Testis (tissue), 3 donors: Measurements from ENCODE around the gene PRRG4. TPM values are rescaled to one million over a fixed set of nuclear protein-coding genes. Genes with fewer than 3 reads are reported as not detected.

Source experiments
- DNase-seq: peaks from one replicate; pipeline ENCODE4 v3.0.0-alpha.2; 2019
- H3K27ac ChIP-seq, 2 donors: fragments of 200-600 bp; sonication (generic); one replicate each; pipeline ENCODE4 v1.5.1; 2019
- H3K27me3 ChIP-seq: fragments of 200-600 bp; sonication (generic); one replicate; pipeline ENCODE4 v1.5.1; 2019
- H3K36me3 ChIP-seq: fragments of 200-600 bp; sonication (generic); one replicate; pipeline ENCODE4 v1.5.1; 2017; ENCODE audit warnings: low read depth; ENCODE audit errors: missing control alignments
- H3K4me1 ChIP-seq: fragments of 200-600 bp; sonication (generic); one replicate; pipeline ENCODE4 v1.5.1; 2019
- H3K4me3 ChIP-seq, 2 donors: fragments of 200-600 bp; sonication (generic); one replicate each; pipeline ENCODE4 v1.5.1; 2017 to 2019
- H3K9me3 ChIP-seq: fragments of 200-600 bp; sonication (generic); one replicate; pipeline ENCODE4 v1.5.1; 2017
- CTCF ChIP-seq, 3 experiments: fragments of 450-650 bp in 2 of 3; fragments of 200-600 bp in 1 of 3; sonication (generic) in 1 of 3; IDR thresholded peaks; one replicate each; pipeline ENCODE4 v1.5.1; 2016 to 2019; ENCODE audit warnings: antibody characterized with exemption in 3 of 3, mild to moderate bottlenecking in 2 of 3, moderate library complexity in 1 of 3
- POLR2A ChIP-seq: fragments of 450-650 bp; IDR thresholded peaks from one replicate; pipeline ENCODE4 v1.6.1; 2017; ENCODE audit warnings: antibody characterized with exemption, mild to moderate bottlenecking, moderate library complexity
- WGBS, 2 donors: methylation state at CpG; one replicate each; pipeline ENCODE4 v1.1.5; 2018; 5-methylcytosine and 5-hydroxymethylcytosine counted together
- intact Hi-C: fragments of 100-400 bp; cut with DNase I; formaldehyde crosslinking; loops from one replicate; pipeline ENCODE4 v1.15.1; 2023; ENCODE audit warnings: low total_unique reads
- polyA plus RNA-seq: library from polyadenylated mRNA; stranded (reverse); fragments of 350-450 nt; fragmentation: Illumina TruSeq; extraction: RNeasy Lipid Tissue Mini Kit (QIAGEN cat#74804); gene quantifications from one replicate; pipeline ENCODE4 v1.2.3, GENCODE V29; 2014; ENCODE audit warnings: low read depth, low replicate concordance; ENCODE audit not compliant: insufficient read depth
- total RNA-seq, 2 donors: library from RNA; depleted of rRNA; stranded (reverse); fragments of >200 nt; gene quantifications; one replicate each; pipeline ENCODE4 v1.2.3, GENCODE V29; 2016

PRRG4 gene
- total and polyA plus RNA-seq, 3 donors from 2014 or later: 0.93 to 1.1 (median 1.0) TPM

GRCh38 chr11:32790916-32791315, 38.8 kb upstream of the PRRG4 start:
- no peak for TF ChIP-seq CTCF (IDR thresholded peaks at IDR 0.05)
- no peak for TF ChIP-seq POLR2A
- H3K9me3 ChIP-seq: no peaks in the 10 kb centered on the region
- WGBS, 2 donors: 73 to 77% methylated on average over 1 of the region's 1 CpG
- H3K27ac ChIP-seq: no peak overlapping the region
- no peak overlapping the region for H3K4me3 ChIP-seq
- no peak for DNase-seq
- H3K27me3 ChIP-seq: no peaks in the 10 kb centered on the region
- H3K4me1 ChIP-seq: no peaks in the 10 kb centered on the region
- no peaks in the 10 kb centered on the region for H3K36me3 ChIP-seq
- intact Hi-C loops: loop anchor here (10.0 kb wide), 1 partner anchor 466 kb away; no protein-coding TSS in a partner anchor

DNA sequence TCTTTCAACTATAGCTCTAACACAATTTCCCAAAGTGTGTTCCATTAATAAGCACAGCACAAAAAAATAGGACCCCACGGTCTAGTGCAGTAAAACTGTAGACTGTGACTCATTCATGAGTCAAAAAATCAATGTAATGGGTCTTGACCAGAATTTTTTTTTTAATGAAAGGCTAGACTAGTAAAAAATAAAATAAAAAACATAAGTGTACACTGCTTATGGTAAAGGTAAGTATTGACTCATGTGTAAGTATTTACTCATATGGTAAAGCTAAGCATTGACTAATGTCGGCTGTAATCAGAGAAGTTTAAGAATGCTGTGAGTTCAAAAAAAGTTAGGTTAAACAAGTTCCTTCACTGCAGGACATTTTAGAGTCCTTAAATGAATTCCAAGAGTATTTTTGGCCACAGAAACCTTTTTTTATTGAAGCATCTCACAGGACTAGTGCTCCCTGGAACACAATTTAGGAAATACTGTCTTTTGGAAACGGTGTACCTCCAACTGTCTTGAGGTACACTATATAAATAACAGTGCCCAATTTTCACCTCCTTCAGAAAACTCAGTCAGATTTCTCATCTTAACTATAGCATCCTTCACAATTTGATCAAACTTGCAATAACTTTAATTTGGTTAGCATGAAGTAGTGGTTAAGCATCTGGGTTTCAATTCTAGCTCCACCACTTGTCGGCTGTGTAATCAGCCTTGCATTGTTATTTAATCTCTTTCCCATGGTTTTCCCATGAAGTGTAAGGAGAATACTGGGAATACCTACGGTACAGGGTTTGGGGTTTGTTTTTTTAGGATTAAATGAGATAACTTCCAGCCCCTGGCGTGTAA, 37.4 kb upstream of the PRRG4 start:
- intact Hi-C loops: loop anchor here (10.0 kb wide), 1 partner anchor 468 kb away; no protein-coding TSS in a partner anchor
- H3K27me3 ChIP-seq: no peaks in the 10 kb centered on the region
- no peaks in the 10 kb centered on the region for H3K4me1 ChIP-seq
- no peak overlapping the region for H3K27ac ChIP-seq
- no peak for TF ChIP-seq POLR2A
- no peak for TF ChIP-seq CTCF (IDR thresholded peaks at IDR 0.05)
- H3K36me3 ChIP-seq: no peaks in the 10 kb centered on the region
- 31 to 36% methylated on average over 6 of the region's 6 CpGs for WGBS, 2 donors
- no peak overlapping the region for H3K4me3 ChIP-seq
- DNase-seq: no peak
- H3K9me3 ChIP-seq: no peaks in the 10 kb centered on the region

- H3K27me3 ChIP-seq: no peaks in the 10 kb centered on the region
- no peaks in the 10 kb centered on the region for H3K4me1 ChIP-seq
- intact Hi-C loops: loop anchor here (10.0 kb wide), 1 partner anchor 468 kb away; no protein-coding TSS in a partner anchor
- 10 to 14% methylated on average over 13 of the region's 13 CpGs for whole genome bisulfite sequencing, 2 donors
- H3K9me3 ChIP-seq: no peaks in the 10 kb centered on the region
- DNase-seq: peak; percentile 77
- H3K4me3 ChIP-seq: no peak overlapping the region
- H3K27ac ChIP-seq: no peak overlapping the region
- H3K36me3 ChIP-seq: no peaks in the 10 kb centered on the region
- TF ChIP-seq CTCF (IDR thresholded peaks at IDR 0.05) (peak; percentile 72 to 77 (median 74)), POLR2A (no peak)
These were observed 36.7 kb upstream of the PRRG4 start for GRCh38 chr11:32792948-32793475.

DNA sequence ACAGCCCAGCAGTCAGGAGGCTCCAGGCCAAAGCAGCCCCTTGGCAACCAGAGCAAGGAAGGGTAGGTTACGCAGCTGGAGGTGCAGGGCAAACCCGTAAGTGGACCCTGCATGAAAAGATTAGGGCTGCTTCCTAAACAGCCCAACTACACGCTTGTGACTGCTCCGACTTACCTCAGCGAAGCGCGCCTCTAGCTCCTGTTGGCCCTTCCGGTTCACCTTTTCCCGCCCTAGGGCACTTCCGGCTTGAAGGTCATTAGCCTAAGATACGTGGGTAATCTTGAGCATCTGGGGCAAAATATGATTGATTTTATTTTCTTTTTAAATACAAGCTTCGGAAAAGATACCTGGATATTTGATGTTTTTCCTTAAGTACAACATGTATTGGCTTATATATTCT, 35.3 kb upstream of the PRRG4 start, which contains the start of gene CCDC73:
CCDC73 (minus strand) TSS at position 224 of the 400 bp plus-strand sequence. CDS start 34,419 bp downstream, outside the sequence.
- no peak for TF ChIP-seq CTCF (IDR thresholded peaks at IDR 0.05)
- TF ChIP-seq POLR2A: no peak
- WGBS, 2 donors: 48 to 72% methylated on average over 12 of the region's 12 CpGs
- Histone ChIP-seq H3K4me1 (no peaks in the 10 kb centered on the region), H3K27ac (peak within 1 kb of the TSS in 1 of 2 donors; percentile 36), H3K36me3 (no peaks in the 10 kb centered on the region), H3K9me3 (no peaks in the 10 kb centered on the region), H3K4me3 (peak within 1 kb of the TSS; percentile 39 to 50), H3K27me3 (no peaks in the 10 kb centered on the region)
- peak; percentile 70 for DNase-seq
- intact Hi-C loops: loop anchor here (10.0 kb wide), 1 partner anchor 470 kb away; no protein-coding TSS in a partner anchor
